WI38 (cell line): ENCODE results near the gene OR10R2.

Experiments
- H3K4me3 ChIP-seq: 2 replicates; pipeline ENCODE4 v1.5.1; 2011; ENCODE audit warnings: low read depth, mild to moderate bottlenecking, control low read depth, low read length
- CTCF ChIP-seq: IDR thresholded peaks from 2 replicates; pipeline ENCODE4 v1.5.1; 2012; ENCODE audit warnings: low read depth, mild to moderate bottlenecking, control low read depth, low read length

Gene OR10R2

GRCh38 chr1:158457246-158457645 is 14.8 kb upstream of the OR10R2 start:
- no peak overlapping the region for H3K4me3 ChIP-seq
- no peak for TF ChIP-seq CTCF

- no peak overlapping the region for H3K4me3 ChIP-seq
- TF ChIP-seq CTCF, result no peak
These were observed 13.8 kb upstream of the OR10R2 start for GRCh38 chr1:158458263-158458662.

GRCh38 chr1:158461534-158461933 is 10.5 kb upstream of the OR10R2 start, which contains the start of gene OR10K1:
Gene OR10K1 (plus strand): TSS chr1:158461834. CDS start chr1:158465562, 3,728 bp downstream.
- TF ChIP-seq CTCF, result no peak
- no peak within 1 kb of the TSS for H3K4me3 ChIP-seq

DNA sequence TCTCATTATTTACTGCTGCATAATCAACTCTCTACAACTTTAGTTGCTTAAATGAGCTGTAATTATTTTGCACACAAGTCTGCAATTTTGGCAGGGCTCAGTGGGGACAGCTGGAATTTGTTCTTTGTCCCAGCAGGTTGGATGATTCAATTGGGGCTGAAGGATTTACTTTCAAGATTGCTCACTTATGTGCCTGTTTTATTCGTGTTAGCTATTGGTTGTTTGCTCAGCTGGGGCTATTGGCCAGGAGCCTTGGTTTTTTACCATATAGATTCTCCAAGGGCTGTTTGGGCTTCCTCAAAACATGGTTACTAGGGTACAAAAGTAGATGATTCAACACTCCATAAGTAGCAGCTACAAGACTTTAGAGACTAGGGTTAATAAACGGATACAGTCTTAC is 13.4 kb downstream of the OR10R2 start:
- no peak overlapping the region for H3K4me3 ChIP-seq
- no peak for TF ChIP-seq CTCF

- no peak for TF ChIP-seq CTCF
- H3K4me3 ChIP-seq, result no peak overlapping the region
These were observed 19.3 kb downstream of the OR10R2 start for GRCh38 chr1:158491316-158491715.

DNA sequence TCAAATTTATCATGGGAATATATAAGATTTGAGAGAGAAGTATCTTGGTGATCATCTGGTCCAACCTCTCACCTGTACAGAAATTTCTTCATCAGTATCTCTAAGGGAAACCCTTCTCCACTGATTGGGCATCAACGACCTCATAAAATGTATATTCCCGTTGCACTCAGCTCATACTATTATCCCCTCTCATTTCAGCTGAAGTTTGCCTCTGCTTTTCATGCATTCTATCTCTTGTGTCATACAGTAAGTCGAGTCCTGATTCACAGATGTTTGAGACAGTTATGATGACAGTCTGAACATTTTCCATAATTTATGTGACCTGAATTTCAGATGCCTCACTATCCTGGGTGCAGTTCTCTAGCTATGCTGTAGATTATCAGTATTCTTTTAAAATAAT is 21.0 kb downstream of the OR10R2 start:
- no peak overlapping the region for H3K4me3 ChIP-seq
- no peak for TF ChIP-seq CTCF

DNA sequence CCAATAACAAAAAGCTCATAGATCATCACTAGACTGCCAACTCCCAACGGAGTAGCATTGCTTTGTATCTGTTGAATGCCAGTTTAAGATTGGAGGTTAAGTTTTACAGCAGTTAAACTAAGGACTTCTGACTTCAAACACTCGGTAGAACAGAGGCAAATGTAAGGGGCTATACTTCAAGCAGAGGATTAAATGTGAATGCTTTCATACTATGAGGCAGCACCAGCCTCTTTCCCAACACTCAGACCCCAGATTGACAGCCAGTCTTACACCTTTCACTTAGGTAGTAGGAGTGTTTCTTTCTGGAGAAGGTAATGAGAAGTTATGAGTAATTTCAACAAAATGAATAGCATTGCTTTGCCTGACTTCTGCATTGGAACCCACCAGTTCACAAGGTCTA is 22.8 kb downstream of the OR10R2 start:
- H3K4me3 ChIP-seq, result no peak overlapping the region
- TF ChIP-seq CTCF, result no peak
